OCI-LY7 (cell line): ENCODE data around the gene SST. TPM values are rescaled to one million over a fixed set of nuclear protein-coding genes. Genes with fewer than 3 reads are reported as not detected.

Experiments
- BruUV-seq: library from RNA; stranded (reverse); fragments of 400-500 nt; replicated peaks from 2 replicates; lab custom pipeline; 2021; lab: Mats Ljungman, UMichigan
- CTCF ChIA-PET: fragments of 300-600 bp; sonication (Branson Sonifier 250); formaldehyde crosslinking; loops from one replicate; lab custom pipeline; 2022; ENCODE audit warnings: antibody characterized with exemption; ENCODE audit not compliant: unreplicated experiment; lab: Charles Lee
- POLR2A ChIA-PET: fragments of 300-600 bp; sonication (Branson Sonifier 250); formaldehyde crosslinking; loops from one replicate; lab custom pipeline; 2022; ENCODE audit warnings: antibody characterized with exemption; lab: Charles Lee
- DNase-seq: peaks from one replicate; pipeline ENCODE4 v3.0.0-alpha.2; 2015; ENCODE audit warnings: low spot score
- H2AFZ ChIP-seq: fragments of 200-600 bp; sonication (generic), shearing (Covaris generic); 2 replicates; pipeline ENCODE4 v1.6.1; 2014; ENCODE audit warnings: mild to moderate bottlenecking, antibody characterized with exemption, low read length, moderate library complexity
- H3K27ac ChIP-seq: fragments of 200-600 bp; sonication (generic); 2 replicates; pipeline ENCODE4 v1.5.1; 2014; ENCODE audit warnings: mixed run types, low read depth, mild to moderate bottlenecking, moderate library complexity, low read length, inconsistent platforms; ENCODE audit not compliant: poor library complexity, severe bottlenecking
- H3K36me3 ChIP-seq: fragments of 200-600 bp; sonication (generic); 2 replicates; pipeline ENCODE4 v1.6.1; 2014; ENCODE audit warnings: mild to moderate bottlenecking, antibody characterized with exemption, low read length, moderate library complexity, mixed read lengths; ENCODE audit not compliant: insufficient read depth
- H3K4me1 ChIP-seq: fragments of 200-600 bp; sonication (generic); 2 replicates; pipeline ENCODE4 v1.5.1; 2014; ENCODE audit warnings: mild to moderate bottlenecking, low read length; ENCODE audit not compliant: insufficient read depth, poor library complexity, severe bottlenecking
- H3K4me2 ChIP-seq: fragments of 200-600 bp; sonication (generic); 2 replicates; pipeline ENCODE4 v1.6.1; 2014; ENCODE audit warnings: mild to moderate bottlenecking, low read length
- H3K4me3 ChIP-seq: fragments of 200-600 bp; sonication (generic); 2 replicates; pipeline ENCODE4 v1.5.1; 2014; ENCODE audit warnings: mild to moderate bottlenecking, low read depth, low read length; ENCODE audit not compliant: poor library complexity, severe bottlenecking
- H3K79me2 ChIP-seq: fragments of 200-600 bp; sonication (generic); 2 replicates; pipeline ENCODE4 v1.6.1; 2016; ENCODE audit warnings: low read depth, mild to moderate bottlenecking, low read length, moderate library complexity, mixed read lengths; ENCODE audit not compliant: insufficient read depth
- H3K9me2 ChIP-seq: fragments of 200-600 bp; sonication (generic); 2 replicates; pipeline ENCODE4 v1.6.1; 2016; ENCODE audit warnings: mild to moderate bottlenecking, low read length, mixed read lengths; ENCODE audit not compliant: insufficient read depth
- H3K9me3 ChIP-seq: fragments of 200-600 bp; sonication (generic); 2 replicates; pipeline ENCODE4 v1.6.1; 2014; ENCODE audit warnings: mild to moderate bottlenecking, mixed run types, low read length, mixed read lengths
- H4K20me1 ChIP-seq: fragments of 200-600 bp; sonication (generic); 2 replicates; pipeline ENCODE4 v1.6.1; 2014; ENCODE audit warnings: mild to moderate bottlenecking, antibody characterized with exemption, low read length, moderate library complexity, mixed read lengths; ENCODE audit not compliant: insufficient read depth
- CTCF ChIP-seq: fragments of 200-600 bp; sonication (generic); conservative IDR thresholded peaks from 2 replicates; pipeline ENCODE4 v1.5.1; 2014; ENCODE audit warnings: mild to moderate bottlenecking, antibody characterized with exemption, low read length, moderate library complexity, mixed read lengths
- EZH2phosphoT487 ChIP-seq: fragments of 200-600 bp; sonication (generic); IDR thresholded peaks from 2 replicates; pipeline ENCODE4 v1.6.1; 2018; ENCODE audit warnings: low read depth, borderline replicate concordance, mild to moderate bottlenecking, mixed run types, antibody characterized with exemption, low read length, moderate library complexity, mixed read lengths
- intact Hi-C: fragments of 100-400 bp; cut with micrococcal nuclease; formaldehyde crosslinking; loops from one replicate; pipeline ENCODE4 v1.10.0; 2022; ENCODE audit not compliant: unreplicated experiment
- total RNA-seq, 2 experiments: library from RNA; depleted of rRNA in 1 of 2; stranded (reverse); fragments of >200 nt in 1 of 2; shearing (Covaris generic) in 1 of 2; gene quantifications; 2 replicates each; pipeline ENCODE4 v1.2.3, GENCODE V29; 2014 to 2022

SST gene
- total RNA-seq, 2 experiments from 2014 or later: not detected

GRCh38 chr3:187689984-187690383 lies 19.8 kb upstream of the SST start:
- Histone ChIP-seq H3K36me3 (no peaks in the 10 kb centered on the region), H3K4me1 (no peaks in the 10 kb centered on the region), H3K79me2 (no peaks in the 10 kb centered on the region), H2AFZ (no peak overlapping the region), H3K4me2 (no peak overlapping the region), H4K20me1 (no peaks in the 10 kb centered on the region), H3K4me3 (no peak overlapping the region), H3K9me3 (peaks cover 13% of the 10 kb centered on the region; the same call in 1 of the 2 replicates), H3K27ac (no peak overlapping the region), H3K9me2 (no peaks in the 10 kb centered on the region)
- TF ChIP-seq CTCF (no peak), EZH2phosphoT487 (no peak)
- ChIA-PET CTCF (no interaction called here), POLR2A (no interaction called here)
- no TSS peak for BruUV-seq
- intact Hi-C loops: no loop called here
- no peak for DNase-seq

GRCh38 chr3:187686621-187687273 lies 16.6 kb upstream of the SST start:
- ChIA-PET POLR2A (interaction anchor here (0.5 to 0.7 kb wide), 3 partner anchors 292 to 1309 kb away, joined by 3 read pairs; no protein-coding TSS in a partner anchor), CTCF (no interaction called here)
- Histone ChIP-seq H2AFZ (no peak overlapping the region), H3K36me3 (no peaks in the 10 kb centered on the region), H4K20me1 (no peaks in the 10 kb centered on the region), H3K4me1 (no peaks in the 10 kb centered on the region), H3K4me3 (no peak overlapping the region), H3K79me2 (no peaks in the 10 kb centered on the region), H3K9me2 (no peaks in the 10 kb centered on the region), H3K9me3 (peaks cover 16% of the 10 kb centered on the region; the same call in 1 of the 2 replicates), H3K27ac (no peak overlapping the region), H3K4me2 (no peak overlapping the region)
- DNase-seq: no peak
- intact Hi-C loops: no loop called here
- no peak for TF ChIP-seq CTCF
- TF ChIP-seq EZH2phosphoT487: no peak
- BruUV-seq: no TSS peak

GRCh38 chr3:187685948-187686347 lies 15.8 kb upstream of the SST start:
- H3K27ac ChIP-seq: no peak overlapping the region
- ChIA-PET CTCF (no interaction called here), POLR2A (interaction anchor here (0.6 kb wide), 1 partner anchor 430 kb away, joined by 3 read pairs; no protein-coding TSS in a partner anchor)
- no peaks in the 10 kb centered on the region for H3K9me2 ChIP-seq
- no peaks in the 10 kb centered on the region for H4K20me1 ChIP-seq
- H3K36me3 ChIP-seq: no peaks in the 10 kb centered on the region
- intact Hi-C loops: no loop called here
- no peaks in the 10 kb centered on the region for H3K79me2 ChIP-seq
- TF ChIP-seq EZH2phosphoT487 (no peak), CTCF (no peak)
- peak; percentile 7 for DNase-seq
- no peak overlapping the region for H2AFZ ChIP-seq
- H3K9me3 ChIP-seq: peaks cover 16% of the 10 kb centered on the region; the same call in 1 of the 2 replicates
- H3K4me2 ChIP-seq: no peak overlapping the region
- no TSS peak for BruUV-seq
- H3K4me3 ChIP-seq: no peak overlapping the region
- no peaks in the 10 kb centered on the region for H3K4me1 ChIP-seq
